Measurements from ENCODE around the gene WDR88.

DNA sequence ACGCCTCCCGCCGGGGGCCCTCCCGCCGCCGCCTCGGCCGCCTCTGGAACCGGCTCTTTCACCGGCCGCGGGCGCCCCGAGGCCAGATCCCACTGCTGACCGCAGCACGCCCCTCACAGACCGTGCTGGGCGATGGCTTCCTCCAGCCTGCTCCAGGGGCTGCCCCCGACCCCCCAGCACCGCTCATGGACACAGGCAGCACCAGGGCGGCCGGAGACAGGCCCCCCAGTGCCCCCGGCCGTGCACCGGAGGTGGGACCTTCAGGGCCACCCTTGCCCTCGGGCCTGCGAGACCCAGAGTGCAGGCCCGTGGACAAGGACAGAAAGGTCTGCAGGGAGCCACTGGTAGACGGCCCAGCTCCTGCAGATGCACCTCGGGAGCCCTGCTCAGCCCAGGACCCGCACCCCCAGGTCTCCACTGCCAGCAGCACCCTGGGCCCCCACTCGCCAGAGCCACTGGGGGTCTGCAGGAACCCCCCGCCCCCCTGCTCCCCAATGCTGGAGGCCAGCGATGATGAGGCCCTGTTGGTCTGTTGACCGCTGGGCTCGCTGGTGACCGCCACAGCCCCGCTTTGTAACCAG lies 75.2 kb downstream of the WDR88 start:
- TF ChIP-seq, protein P1, sequence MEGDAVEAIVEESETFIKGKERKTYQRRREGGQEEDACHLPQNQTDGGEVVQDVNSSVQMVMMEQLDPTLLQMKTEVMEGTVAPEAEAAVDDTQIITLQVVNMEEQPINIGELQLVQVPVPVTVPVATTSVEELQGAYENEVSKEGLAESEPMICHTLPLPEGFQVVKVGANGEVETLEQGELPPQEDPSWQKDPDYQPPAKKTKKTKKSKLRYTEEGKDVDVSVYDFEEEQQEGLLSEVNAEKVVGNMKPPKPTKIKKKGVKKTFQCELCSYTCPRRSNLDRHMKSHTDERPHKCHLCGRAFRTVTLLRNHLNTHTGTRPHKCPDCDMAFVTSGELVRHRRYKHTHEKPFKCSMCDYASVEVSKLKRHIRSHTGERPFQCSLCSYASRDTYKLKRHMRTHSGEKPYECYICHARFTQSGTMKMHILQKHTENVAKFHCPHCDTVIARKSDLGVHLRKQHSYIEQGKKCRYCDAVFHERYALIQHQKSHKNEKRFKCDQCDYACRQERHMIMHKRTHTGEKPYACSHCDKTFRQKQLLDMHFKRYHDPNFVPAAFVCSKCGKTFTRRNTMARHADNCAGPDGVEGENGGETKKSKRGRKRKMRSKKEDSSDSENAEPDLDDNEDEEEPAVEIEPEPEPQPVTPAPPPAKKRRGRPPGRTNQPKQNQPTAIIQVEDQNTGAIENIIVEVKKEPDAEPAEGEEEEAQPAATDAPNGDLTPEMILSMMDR (IDR thresholded peaks at IDR 0.05 in 4 of 5, conservative IDR thresholded peaks at IDR 0.05 in 1 of 5) = no peak
- no peak for TF ChIP-seq POLR2A (IDR thresholded peaks at IDR 0.05)

Measured in gastrocnemius medialis (tissue), 4 donors.